SH-SY5Y (cell line): ENCODE results near the gene PHLDB1.

ENCODE experiments used
- GATA2 ChIP-seq: IDR thresholded peaks from 2 replicates; pipeline ENCODE4 v1.6.1; 2011; ENCODE audit warnings: mild to moderate bottlenecking, low read depth, low read length
- GATA3 ChIP-seq: IDR thresholded peaks from 2 replicates; pipeline ENCODE4 v1.6.1; 2011; ENCODE audit warnings: low read depth, mild to moderate bottlenecking, low read length, moderate library complexity

Gene PHLDB1

DNA sequence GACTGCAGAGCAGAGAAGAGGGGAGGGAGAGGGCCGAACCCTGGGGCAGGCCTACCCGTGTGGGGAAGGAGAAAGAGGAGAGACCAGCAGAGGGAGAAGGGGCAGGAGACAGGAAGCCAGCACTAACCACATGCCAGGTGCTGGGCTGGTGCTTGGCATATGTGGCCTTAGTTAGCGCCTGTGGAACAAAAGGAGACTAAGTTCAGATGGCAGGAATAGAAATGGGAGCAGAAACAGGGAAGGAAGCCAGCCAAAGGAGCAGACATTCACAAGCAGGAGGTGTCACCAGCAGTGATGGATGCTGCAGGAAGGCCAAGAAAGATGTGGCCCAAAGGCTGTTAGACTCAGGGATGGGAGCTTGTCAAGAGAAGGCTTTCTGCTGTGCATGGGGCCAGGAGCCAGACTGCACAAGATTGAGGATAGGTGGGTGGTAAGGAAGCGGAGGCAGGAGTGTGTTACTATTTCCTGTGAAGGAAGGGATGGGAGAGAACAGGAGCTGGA is 45.3 kb downstream of the PHLDB1 start:
- no peak for TF ChIP-seq GATA3
- TF ChIP-seq GATA2: no peak

DNA sequence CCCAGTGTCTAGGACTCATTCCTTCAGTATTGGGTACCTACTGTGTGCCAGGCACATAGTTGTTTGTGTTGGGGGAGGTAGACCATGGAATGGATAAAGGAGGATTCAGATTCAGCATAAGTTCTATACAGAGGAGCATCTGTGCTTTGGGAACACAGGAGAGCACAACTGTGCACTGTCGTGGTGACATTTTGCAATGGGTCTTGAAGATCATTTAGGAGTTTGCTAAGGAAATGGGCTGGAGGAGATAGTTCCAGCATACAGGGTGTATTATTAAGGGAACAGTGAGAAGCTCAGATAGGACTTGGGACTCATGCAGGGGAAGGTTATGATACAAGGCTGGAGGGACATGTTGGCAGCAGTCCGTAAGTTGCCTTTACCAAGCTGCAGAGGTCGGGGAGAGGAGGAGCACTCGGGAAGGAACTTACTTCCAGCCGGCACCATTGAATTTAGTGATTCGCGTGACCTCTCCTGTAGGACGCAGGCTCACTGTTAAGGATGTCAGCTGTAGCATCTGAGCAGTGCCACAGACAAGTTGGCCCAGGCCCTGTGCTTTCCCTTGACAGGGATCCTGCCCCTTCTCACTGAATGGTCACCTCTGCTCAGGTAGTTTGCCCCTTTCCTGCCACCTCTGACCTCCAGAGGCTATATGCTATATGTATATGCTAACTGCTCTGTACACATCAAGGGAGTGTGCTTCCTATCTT is 46.4 kb downstream of the PHLDB1 start:
- TF ChIP-seq GATA3: no peak
- no peak for TF ChIP-seq GATA2

DNA sequence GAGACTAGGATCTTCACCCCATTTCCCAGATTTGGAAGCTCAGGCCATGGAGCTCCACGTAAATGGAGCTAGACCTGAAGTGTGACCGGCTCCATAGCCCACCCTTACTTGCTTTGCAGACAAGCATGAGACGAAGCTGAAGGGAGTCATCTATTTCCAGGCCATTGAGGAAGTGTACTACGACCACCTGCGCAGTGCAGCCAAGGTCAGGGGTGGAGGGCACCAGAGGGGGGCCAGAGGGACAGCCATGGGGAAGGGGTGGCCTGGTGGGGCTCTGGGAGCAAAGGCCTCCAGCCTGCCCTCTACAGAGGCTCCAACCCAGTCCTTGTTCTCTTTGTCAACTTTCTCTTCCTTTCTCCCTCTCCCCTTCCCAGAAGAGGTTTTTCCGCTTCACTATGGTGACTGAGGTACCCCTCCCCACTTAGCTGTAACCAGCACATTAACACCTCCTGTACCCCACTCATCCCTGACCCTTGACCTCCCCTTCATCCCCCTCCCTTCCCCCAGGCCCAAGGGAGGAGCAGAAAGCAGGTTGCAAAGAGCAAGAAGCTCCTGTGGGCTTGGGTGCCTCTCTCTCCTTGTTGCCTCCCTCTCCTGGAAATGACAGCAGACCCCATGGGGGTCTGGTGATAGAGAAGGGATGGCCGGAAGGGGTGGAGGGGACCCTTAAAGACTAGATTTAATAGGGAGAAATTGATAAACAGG is 48.2 kb downstream of the PHLDB1 start:
- TF ChIP-seq GATA3: no peak
- no peak for TF ChIP-seq GATA2

DNA sequence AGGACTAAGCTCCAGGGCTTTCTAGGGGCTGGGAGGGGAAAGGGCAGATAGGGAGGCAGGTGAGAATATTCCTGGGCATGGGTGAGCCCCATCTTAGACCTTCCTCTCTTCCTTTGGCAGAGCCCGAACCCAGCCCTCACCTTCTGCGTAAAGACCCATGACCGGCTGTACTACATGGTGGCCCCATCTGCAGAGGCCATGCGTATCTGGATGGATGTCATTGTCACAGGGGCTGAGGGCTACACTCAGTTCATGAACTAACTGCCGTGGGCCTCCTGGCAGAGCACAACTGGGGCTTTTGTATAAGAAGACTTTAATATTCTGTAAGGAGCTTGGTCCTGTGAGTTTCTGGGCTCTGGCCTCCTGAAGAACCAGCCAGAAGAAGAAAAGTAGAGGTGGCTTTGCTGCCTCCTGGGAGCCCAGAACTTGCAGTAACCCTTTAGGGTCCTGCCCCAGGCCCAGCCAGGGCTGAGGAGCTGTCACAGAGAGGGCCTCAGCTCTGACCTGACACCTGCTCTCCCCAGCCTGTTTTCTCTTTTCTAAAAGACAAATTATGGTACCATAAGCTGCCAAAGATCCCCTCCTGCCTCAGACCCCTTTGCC is 49.2 kb downstream of the PHLDB1 start:
- TF ChIP-seq GATA3: no peak
- TF ChIP-seq GATA2: no peak

DNA sequence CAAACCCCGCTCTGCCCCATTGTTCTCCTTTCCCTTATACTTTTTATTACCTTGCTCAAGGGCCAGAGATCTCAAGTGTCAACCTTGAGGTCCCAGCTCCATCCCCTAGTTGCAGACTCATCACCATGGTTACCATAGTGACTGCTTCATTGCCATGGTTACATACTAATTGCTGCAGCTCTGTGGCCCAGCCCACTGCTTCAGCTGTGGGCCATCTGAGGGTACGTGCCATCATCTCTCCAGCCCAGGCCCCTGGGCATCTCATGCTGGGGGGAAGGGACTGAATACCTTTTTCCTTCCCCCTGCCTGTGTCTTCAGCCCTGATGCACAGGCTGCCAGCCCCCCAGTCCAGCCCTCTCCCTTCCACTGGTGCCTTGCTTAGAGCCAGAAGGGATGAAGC is 49.8 kb downstream of the PHLDB1 start:
- no peak for TF ChIP-seq GATA2
- TF ChIP-seq GATA3: no peak

DNA sequence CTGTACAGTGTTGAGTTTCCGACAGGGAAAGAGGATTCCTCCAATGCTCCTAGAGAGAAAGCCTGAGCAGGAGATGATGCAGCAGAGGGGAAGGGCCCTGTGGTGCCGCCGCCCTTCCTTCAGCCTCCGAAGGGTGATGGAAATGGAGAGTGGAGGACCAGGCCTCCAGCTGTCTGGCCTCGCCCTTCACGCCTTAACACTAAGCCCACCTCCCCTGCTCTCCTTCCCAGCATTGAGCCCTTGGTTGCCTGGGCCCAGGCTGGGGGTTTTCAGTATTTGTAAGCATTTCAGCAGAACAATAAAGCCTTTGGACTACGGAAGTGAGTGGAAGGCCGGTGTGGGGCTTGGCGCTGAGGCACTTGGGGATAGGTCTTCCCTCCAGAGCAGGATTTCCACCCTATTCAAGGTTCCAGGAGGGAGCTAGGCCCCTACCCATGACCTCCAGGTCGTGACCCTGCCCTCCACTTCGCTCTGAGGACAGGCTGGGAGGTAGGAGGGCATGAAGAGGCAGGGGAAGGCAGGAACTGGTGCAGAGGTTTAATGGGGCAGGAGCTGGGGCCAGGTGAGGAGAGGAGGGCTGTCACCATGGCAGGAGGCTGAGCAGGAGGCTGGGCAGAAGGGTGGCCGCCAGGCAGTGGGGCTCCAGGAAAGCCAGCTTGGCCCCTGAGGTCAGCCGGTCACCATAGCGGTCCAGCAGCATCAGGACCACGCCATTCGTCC is 50.5 kb downstream of the PHLDB1 start:
- TF ChIP-seq GATA3: no peak
- TF ChIP-seq GATA2: no peak

DNA sequence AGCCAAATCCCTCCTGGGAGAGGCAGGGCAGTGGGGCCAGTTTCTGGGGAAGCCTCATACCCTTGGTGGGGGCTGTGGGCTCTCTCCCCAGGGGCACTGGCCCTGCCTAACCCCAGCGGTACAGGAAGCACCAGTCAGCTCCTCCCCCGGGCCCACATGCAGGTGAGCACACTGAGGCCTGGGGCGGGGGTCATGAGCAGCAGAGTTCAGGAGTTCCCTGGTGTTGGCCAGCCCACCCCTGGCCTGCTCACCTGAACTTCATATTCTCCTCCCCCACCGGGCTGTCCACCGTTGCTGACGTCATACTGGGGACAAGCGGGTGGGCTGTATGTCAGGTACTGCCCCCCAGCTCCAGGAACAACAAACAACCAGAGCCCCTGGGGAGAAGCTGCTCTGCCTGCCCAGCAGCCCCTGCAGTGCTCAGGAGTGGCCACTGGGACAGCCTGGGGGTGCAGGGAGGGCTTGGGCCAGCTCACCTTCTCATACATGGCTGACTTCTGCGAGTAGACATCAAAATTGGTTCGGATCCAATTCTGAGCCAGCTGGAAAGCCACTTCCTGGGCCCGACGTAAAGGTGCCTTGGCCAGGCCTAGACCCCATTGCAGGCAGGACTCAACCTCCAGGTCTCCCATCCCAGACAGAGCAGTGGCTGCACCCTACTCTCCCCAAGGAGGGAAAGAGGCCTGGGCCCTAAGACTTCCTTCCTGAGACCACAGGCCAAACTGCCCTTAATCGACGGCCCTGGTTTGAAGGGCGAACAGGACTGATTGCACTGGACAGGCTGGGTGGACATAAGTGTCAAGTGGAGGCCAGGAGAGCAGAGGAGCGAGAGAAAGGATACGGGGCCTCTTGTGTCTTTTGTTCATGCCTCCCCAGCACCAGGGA is 51.3 kb downstream of the PHLDB1 start:
- TF ChIP-seq GATA2 (no peak), GATA3 (no peak)

DNA sequence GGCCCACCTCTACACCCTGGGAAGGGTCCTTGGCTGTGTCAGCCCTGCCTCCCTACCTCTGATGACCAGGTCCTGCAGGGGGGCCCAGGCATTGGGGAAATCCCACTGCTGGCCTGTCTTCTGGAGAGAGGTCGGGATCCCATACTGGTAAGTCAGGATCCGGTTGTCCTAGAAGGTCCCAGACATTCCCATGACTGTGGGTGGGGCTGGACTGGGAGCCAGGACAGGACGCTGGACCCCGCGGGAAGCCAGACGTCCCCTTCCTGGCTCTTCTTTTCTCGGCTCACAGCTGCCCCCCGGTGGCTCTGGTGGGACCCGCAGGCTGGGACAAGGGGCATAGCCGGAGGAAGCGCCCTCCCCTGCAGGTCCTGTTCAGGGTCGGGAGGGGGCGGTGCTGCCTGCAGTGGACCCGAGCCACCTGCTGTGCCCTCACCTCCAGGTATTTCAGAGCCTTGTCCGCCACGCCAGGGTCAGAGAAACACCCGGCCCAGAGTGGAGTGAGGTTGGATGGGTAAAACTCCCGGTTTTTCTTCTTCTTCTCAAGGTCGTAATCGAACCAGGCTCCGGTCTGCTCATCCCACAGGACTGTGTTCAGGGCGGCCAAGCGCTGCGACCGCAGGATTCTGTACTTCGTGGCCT is 52.0 kb downstream of the PHLDB1 start:
- no peak for TF ChIP-seq GATA2
- TF ChIP-seq GATA3: no peak

DNA sequence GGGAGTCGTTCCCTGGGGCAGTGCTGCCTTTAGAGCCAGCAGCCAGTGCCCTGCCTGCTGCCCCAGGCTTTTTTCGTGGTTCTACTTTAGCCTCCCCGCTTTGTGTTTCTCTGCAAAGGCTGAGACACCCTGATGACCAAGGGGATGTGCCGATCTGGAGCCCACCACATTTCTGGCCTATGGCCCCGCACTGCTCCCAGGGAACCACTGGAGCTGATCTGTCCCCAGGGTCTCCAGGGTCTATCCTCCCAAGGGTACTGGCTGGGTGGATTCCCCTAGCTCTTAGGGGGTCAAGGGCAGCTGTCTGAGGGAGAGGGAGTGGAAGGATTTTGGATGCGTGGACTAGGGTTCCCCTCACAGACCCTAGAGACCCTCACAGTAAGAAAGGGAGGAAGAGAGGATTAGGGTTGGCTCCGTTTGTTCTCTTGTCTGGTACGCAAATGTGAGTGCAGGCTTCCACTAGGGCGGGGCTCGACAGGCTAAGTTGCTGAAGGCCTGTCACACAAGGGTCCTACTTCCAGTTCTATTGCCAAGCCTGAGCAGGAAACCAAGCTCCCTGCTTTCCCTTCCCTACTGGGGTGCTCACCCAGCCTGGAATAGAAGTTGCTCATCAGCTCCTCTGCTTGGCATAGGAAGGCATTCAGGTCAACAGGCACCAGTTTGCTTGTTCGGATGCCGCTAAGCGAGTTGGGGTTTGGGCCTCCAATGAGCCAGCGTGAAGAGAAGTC is 52.7 kb downstream of the PHLDB1 start:
- no peak for TF ChIP-seq GATA3
- TF ChIP-seq GATA2: no peak

DNA sequence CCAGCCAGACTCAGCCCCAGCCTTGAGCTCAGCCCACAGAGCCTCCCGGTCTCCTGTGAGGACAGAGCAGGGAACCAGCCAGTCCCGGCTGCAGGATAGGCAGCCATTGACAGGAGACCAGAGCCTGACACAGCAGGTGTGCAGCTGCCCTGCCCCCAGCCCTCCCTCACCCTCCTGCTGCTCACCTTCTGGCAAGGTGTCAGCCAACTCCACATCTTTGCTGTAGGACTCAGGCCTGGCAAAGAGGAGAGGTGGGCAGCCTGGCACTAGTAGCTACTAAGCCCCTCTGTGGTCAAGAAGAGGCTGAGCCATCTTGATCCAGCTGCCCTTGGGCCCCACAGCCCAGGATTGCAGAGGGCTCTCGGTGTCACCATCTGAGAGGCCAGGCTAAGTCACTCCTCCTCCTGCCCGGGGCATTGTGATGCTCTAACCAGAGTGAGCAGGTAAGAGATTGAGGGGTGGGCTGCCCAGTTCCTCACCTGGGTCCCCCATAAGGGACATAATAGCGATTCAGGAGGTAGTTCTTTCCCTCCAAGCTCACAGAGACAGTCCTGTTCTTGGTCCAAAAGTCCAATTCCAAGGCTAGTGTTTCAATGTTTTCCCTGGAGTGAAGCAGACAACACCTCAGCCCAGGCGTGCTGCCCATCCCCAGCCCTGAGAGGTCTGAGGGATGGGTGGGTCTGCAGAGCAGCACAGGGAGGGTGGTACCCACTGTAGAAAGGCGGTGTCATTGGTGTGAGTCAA is 53.4 kb downstream of the PHLDB1 start:
- TF ChIP-seq GATA2 (no peak), GATA3 (no peak)

DNA sequence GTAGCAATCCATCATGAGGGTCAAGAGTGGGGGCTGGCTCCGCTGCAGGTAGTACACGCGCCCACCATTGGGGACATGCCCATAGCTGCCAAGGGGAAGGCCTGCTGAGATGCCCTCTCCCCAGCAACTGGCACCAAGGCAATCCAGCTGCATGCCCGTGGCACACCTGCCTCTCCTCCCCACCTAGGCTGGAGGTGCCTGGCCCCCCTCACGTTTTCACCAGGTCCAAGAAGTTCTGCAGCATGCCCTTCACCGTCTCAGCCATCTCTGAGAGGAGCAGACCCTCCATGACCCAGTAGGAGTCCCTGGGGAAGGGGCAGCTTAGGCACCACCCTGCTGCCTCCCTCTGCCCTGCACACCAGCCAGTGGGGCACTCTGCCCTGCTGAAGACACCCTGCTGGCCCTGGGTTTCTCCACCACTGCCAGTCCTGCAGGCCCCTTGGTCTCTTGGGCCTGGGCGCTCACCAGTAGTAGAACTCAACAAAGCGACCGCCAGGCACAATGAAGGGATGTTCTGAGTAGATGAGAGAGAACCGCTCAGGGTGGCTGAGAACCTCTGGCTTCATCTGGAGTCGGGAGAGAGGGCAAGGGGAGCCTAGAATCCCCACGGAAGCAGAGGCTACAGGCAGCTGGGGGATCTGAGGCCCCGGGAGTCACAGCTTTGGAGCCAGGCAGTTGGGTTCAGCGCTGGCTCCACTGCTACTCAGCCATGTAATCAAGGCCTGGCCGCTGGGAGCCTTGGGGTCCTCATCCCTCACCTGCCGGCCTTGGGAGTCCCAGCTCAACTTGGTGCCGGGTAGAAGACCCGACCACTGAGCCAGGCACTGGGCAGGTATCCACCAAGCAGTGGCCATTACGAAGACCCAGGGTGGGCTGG is 54.2 kb downstream of the PHLDB1 start:
- no peak for TF ChIP-seq GATA2
- no peak for TF ChIP-seq GATA3
